NCI-H2081 (cell line): Measurements from ENCODE around the gene KLK11.
"Not testable (repeated sequence)": the region's sequence is repeated elsewhere in the genome, so short reads cannot be mapped to it uniquely, and the experiment has no call there.

ENCODE experiments used
- DNase-seq, 2 experiments: peaks; one replicate each; lab custom pipeline; 2025; lab: John Stamatoyannopoulos, UW

The KLK11 gene

DNA sequence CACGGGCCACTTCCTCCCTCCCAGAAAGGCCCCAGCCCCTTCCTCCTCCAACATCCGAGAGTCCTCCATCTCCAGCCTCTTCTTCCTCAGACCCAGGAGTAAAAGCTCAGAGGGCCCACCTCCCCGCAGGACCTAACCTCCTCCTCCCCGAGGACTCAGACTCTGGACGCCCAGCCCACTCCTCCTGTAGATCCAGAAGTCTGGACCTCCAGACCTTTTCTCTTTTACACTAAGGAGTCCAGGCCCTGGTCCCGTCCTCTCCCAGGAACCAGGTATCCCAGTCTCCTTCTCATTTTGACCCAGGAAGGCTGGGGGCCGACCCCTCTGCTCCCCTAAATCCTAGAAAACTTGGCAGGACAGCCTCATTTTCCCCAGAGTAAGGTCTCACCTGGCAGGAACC is 23.1 kb downstream of the KLK11 start:
- DNase-seq, result no peak

DNA sequence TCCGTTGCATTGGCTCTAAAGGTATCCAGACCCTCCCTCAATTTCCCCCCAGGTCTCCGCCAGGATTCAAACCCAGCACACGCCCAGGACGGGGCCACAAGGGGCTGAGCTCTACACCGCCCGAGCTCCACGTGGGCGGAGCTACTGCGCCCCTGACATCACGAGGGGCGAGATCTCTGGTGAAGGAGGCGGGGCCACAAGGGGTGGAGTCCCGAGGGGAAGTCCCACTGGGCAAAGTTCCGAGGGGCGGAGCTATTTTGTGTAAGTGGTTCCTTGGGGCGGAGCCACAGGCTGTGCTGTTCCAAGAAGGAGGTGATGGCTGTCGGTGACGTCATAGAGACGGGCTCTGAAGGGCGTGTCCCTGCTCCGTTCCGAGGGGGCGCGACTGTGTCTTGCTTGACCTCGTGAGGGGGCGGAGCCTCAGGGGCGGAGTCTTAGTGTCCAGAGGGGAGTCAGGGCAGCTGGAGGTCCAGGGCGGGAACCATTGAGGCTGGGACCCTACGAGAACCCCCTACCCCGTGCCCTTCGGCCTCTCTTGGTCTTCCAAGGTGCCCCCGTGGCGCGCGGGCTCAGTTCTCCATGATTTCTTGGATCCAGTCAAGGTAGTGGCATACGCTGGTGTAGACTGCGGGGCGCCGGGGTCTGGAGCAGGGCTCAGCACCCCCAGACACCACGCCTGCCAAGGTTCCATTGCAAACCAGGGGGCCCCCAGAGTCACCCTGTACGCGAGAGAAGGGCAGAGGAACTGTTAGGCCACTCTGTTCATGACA is 23.7 kb downstream of the KLK11 start:
- no peak for DNase-seq

GRCh38 chr19:51002089-51002532 is 24.3 kb downstream of the KLK11 start:
- DNase-seq, result no peak

DNA sequence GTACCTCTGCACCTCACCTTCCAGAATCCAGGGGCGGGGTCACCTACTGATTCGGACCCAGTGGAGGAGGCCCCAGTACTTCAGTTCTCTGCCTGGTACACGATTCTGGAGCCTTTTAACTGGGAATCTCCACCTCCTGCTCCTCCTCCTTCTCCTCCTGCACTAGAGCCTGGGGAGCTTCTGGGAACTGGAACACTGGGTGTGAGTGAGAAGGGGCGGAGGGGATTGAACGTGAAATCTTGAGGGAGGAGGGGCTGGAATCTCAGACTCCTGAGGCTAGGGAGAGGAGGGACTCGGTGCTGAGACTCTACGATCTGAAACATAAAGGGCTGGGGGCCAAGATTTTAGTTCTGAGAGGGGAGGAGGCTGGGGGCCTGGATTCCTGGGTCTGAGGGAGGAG is 24.9 kb downstream of the KLK11 start, which contains the start of gene KLK8:
Gene KLK8, minus strand, starts transcription at position 90 of the 400 bp plus-strand sequence. CDS start 437 bp downstream, outside the sequence.
- no peak for DNase-seq

GRCh38 chr19:51000981-51001380 is 25.4 kb downstream of the KLK11 start:
- no peak for DNase-seq

DNA sequence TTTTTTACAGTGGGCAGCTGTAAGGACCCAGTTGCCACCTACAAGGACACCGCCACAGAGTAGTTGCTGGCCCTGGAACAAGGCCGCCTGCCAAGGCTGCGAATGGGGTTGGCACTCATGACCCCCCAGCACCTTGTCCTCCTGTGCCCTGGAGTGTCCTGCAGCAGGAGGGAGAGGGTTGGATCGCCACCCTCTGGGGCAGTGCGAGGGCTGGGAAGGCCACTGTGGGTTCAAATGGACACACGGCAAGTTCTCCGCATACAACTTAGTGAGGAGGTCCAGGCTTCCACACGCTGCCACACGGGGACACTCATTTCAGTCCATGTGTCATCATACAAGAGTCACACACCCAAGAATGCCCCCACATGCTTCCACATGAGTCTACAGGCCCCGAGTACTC is 26.0 kb downstream of the KLK11 start:
- DNase-seq, result no peak

DNA sequence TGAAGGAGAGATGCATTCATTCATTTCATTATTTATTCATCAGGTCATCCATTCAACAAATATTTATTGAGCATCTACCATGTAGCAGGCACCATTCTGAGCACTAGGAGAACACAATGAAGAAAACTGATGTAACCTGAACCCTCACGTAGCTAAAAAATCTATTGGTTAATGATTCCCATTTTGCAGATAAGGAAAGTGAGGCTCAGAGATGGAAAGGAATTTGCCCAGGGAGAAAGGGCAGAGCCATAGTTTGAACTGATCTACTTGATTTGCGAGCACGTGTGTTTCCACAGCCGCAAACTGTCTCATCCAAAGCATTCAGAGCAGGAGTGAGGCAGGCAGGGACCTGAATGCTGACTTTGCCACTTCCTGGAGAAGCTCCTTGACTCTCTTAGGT is 27.7 kb downstream of the KLK11 start:
- no peak for DNase-seq

GRCh38 chr19:50998061-50998460 is 28.4 kb downstream of the KLK11 start:
- no peak for DNase-seq

DNA sequence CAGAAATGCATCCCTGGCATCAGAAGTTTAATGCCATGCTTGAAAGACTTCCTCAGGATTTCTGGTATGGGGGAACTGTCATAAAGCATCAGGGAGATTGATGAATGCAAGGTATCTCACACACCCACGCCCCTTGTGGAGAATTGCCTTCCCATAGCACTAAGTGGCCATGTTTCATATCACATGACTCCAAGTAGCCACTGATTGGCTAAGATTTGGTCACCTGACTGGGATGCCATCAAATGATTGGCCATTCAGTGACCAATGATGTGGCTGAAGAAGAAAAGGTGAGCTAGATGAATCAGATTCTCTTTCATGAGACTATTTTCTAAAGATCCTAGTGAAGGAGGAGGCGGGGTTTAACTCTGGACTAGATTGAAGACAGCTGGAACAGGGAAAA is 32.3 kb downstream of the KLK11 start:
- no peak for DNase-seq

DNA sequence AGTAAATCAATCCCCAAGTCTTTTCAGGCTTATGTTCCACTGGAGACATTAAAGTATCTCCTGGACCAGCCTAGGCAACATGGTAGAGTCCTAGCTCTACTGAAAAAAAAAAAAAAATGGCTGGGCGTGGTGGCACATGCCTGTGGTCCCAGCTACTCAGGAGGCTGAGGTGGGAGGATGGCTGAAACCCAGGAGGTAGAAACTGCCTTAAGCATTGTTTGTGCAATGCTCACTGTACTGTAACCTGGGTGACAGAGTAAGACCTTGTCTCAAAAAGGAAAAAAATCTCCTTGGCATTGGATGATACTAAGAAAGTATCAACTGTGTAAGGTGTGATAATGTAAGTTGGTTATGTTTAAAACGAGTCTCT is 33.8 kb downstream of the KLK11 start:
- DNase-seq, result no peak

- not testable (repeated sequence) for DNase-seq
These were observed 42.0 kb downstream of the KLK11 start for GRCh38 chr19:50984416-50984815.

- DNase-seq, result no peak
These were observed 42.7 kb downstream of the KLK11 start, which contains the start of gene KLK7 for GRCh38 chr19:50983625-50984292. TSS of gene KLK7 (minus strand) at chr19:50983917. CDS start at chr19:50982399, 1,518 bp downstream.

GRCh38 chr19:50982186-50982585 is 44.2 kb downstream of the KLK11 start:
- no peak for DNase-seq

DNA sequence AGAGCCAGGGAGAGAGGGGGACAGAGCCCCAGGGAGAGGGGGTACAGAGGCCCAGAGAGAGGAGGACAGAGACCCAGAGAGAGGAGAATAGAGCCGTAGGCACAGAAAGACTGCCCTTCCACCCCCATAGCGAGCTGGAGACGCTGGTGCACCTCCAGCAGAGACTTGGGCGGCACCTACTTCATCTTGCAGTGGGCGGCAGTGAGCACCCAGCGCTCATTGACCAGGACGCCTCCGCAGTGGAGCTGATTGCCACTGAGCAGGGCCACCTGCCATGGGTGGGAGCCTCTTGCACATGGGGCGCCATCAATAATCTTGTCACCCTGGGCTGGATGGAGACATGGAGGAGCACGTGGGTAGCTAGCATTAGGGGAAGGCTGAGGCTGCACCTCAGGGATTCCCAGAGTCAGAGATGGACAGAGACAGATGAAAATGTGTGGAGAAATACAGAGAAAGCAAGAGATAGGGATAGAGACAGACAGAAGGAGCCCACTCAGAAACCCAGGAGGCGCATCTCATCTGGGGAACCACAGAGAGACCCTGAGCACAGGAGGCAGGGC is 44.7 kb downstream of the KLK11 start:
- no peak for DNase-seq

DNA sequence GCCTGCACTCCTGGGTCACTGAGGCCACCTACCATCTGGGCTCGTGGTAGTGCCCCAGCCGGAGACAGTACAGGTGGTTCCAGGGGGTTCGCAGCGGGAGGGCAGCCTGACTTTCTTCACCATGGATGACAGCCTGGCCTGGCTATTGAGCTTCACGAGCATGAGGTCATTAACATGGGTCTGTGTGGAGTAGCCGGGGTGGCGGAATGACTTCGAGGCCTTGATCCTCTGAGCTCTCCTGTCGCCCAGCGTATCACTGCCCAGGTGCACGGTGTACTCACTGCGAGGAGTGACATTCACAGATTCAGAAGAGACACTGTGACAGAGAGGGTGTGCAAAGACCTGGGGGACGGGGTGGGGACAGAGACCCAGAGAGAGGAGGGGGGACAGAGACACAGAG is 46.2 kb downstream of the KLK11 start:
- DNase-seq, result no peak

- no peak for DNase-seq
These were observed 46.7 kb downstream of the KLK11 start for GRCh38 chr19:50979758-50980157.

DNA sequence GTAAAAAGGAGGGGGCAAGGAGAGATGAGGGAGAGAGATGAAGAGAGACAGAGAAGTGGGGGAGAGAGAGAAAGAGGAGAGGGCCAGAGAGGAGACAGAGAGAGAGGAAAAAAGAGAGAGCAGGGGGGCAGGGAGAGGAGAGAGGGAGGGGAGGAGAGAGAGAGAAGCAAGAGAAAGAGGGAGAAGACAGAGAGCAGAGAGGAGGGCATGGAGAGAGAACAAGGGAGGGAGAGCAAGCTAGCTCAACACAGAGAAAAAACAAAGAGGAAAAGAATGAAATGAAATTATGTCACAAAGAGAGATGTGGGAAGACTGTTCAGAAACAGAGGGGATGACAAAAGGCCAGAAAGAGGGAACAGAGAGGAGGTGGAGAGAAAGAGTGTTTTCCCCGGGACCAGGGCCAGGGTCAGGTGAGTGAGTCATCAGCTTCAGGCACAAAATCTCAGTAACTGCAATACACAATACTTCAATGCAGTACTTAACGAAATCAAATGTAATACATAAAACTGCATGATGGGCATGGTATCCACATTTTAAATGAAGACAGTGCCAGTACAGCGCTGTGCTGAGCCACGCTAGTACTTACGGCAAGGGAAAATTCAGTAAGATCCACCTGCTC is 47.5 kb downstream of the KLK11 start:
- DNase-seq, result no peak

DNA sequence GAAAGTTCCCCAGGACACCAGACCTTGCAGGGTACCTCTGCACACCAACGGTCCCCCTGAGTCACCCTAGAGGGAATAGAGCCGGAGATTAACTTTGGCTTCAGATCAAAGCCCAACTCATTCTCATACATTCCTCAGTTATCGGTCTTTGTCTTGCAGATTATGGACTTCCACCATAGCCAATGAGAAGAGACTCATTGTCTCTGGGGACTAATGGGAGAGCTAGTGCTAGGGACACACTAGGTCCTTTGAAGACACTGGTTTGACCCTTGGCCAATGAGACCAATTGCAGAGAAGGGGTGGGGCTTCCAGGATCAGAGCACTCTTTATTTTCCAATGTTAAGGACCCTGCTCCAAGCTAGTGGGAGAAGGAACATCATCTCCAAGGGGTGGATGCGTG is 48.8 kb downstream of the KLK11 start:
- no peak for DNase-seq

- no peak for DNase-seq
These were observed 50.6 kb downstream of the KLK11 start for GRCh38 chr19:50975766-50976165.

- DNase-seq, result no peak
These were observed 51.5 kb downstream of the KLK11 start for GRCh38 chr19:50974702-50975556.

GRCh38 chr19:50972795-50973376 is 53.5 kb downstream of the KLK11 start:
- DNase-seq, result no peak
